K562 (cell line): Measurements from ENCODE around the gene RALGPS1. TPM values are rescaled to one million over a fixed set of nuclear protein-coding genes. Genes with fewer than 3 reads are reported as not detected.

Experiments used
- CCNT2 ChIP-seq: IDR thresholded peaks from 2 replicates; pipeline ENCODE4 v1.6.1; 2011; ENCODE audit warnings: borderline replicate concordance, low read depth, mild to moderate bottlenecking, moderate library complexity, mixed read lengths, low read length; ENCODE audit not compliant: insufficient read length; ENCODE audit errors: extremely low read depth
- GATAD2B ChIP-seq: fragments of 450-650 bp; IDR thresholded peaks from 2 replicates; pipeline ENCODE4 v1.6.1; 2017; ENCODE audit warnings: mild to moderate bottlenecking, borderline replicate concordance
- SMAD3 ChIP-seq: fragments of 450-650 bp; formaldehyde crosslinking; conservative IDR thresholded peaks from 2 replicates; pipeline ENCODE4 v1.4.0; 2020; ENCODE audit warnings: mild to moderate bottlenecking
- SP2 ChIP-seq: IDR thresholded peaks from 2 replicates; pipeline ENCODE4 v1.6.1; 2011; ENCODE audit warnings: mild to moderate bottlenecking, low read depth, low read length, moderate library complexity; ENCODE audit not compliant: poor library complexity, severe bottlenecking; ENCODE audit errors: extremely low read depth
- STAT5B ChIP-seq: fragments of 250-450 bp; sonication (Bioruptor Pico); IDR thresholded peaks from 2 replicates; pipeline ENCODE4 v1.8.0; 2021; ENCODE audit warnings: mild to moderate bottlenecking, inconsistent platforms
- TAF9B ChIP-seq: fragments of 450-650 bp; IDR thresholded peaks from 2 replicates; pipeline ENCODE4 v1.6.1; 2018; ENCODE audit warnings: mild to moderate bottlenecking; ENCODE audit not compliant: partially characterized antibody
- YY1 ChIP-seq, 3 experiments: IDR thresholded peaks; 2 replicates each; pipeline ENCODE4 v1.6.1; 2011; ENCODE audit warnings: low read length in 2 of 3, mild to moderate bottlenecking in 2 of 3, moderate library complexity in 2 of 3, borderline replicate concordance in 1 of 3, control low read depth in 1 of 3, low read depth in 1 of 3; ENCODE audit not compliant: insufficient read depth in 3 of 3, insufficient replicate concordance in 2 of 3, control insufficient read depth in 1 of 3, insufficient read length in 1 of 3; ENCODE audit errors: extremely low read depth in 1 of 3
- polyA plus RNA-seq, 8 experiments: library from polyadenylated mRNA; depleted of rRNA in 4 of 8; stranded (reverse) in 5 of 8; unstranded in 3 of 8; fragments of >200 nt; fragmentation: Nextera tagmentation in 2 of 8; fragmentation: Illumina TruSeq in 1 of 8; extraction: Ambion mirVana in 2 of 8; extraction: Trizol in 1 of 8; gene quantifications; 2 replicates each; pipeline versions ENCODE4 v1.2.1 to v1.2.3, GENCODE V29; 2011 to 2014; ENCODE audit warnings: inconsistent platforms in 1 of 8, missing spikeins in 1 of 8
- total RNA-seq, 7 experiments: library from RNA; depleted of rRNA in 6 of 7; stranded (reverse); fragments of >200 nt in 6 of 7; fragmentation: Illumina TruSeq in 2 of 7; extraction: Trizol in 2 of 7; gene quantifications; 2 replicates each; pipeline versions ENCODE4 v1.2.1 to v1.2.3, GENCODE V29; 2011 to 2021; ENCODE audit warnings: low replicate concordance in 1 of 7
- TF ChIP-seq, protein P1 (sequence below): fragments of 450-650 bp; IDR thresholded peaks from 2 replicates; pipeline ENCODE4 v1.6.1; 2016; ENCODE audit warnings: borderline replicate concordance
- TF ChIP-seq, protein P2 (sequence below): fragments of 250-450 bp; sonication (Bioruptor Pico); IDR thresholded peaks from 2 replicates; pipeline ENCODE4 v1.8.0; 2021; ENCODE audit warnings: borderline replicate concordance, mild to moderate bottlenecking, moderate library complexity; ENCODE audit not compliant: poor library complexity, severe bottlenecking
- TF ChIP-seq, protein P3 (sequence below): fragments of 450-650 bp; IDR thresholded peaks from 2 replicates; pipeline ENCODE4 v1.6.1; 2016; ENCODE audit warnings: mild to moderate bottlenecking, moderate library complexity

Gene RALGPS1
- total and polyA plus RNA-seq, 9 of the 15 experiments (the other 6 are each of a cell fraction or from before 2014, with no cell fraction given) = 0.04 to 2.6 (median 1.5) TPM

DNA sequence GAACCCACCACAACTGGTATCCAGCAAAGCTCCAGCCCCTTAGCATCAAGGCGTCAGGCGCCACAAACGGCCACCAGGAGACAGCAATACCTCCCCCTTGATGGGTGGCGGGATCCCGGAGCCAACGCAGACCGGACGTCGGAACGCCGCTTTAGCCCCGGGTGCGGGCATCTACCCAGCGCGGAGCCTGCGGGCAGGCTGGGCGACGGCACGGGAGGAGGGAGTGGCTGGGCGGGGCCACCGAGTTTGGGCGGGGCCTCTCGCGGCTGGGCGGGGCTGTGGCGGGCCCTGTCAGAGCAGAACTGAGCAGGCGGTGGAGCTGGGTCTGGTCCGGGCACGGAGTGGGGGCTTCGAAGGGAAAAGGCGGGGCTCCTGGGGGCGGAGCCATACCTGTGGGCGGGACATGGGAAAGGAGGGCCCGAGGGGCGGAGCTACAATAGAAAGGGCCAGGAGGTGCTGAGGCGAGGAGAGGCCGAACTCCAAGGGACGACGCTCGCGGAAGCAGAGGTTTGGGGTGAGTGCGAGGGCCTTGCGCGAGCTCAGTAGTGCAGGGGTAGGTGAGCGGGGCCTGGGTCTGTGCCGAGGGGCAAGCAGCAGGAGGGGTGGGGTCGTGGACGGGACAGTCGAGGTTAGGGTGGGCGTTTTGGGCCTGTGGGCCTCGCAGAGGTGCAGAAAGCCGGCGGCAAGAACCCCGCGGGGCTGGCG, 309.7 kb downstream of the RALGPS1 start (continued):
- TF ChIP-seq SP2 (no peak), STAT5B (CRISPR knock-in tag) (no peak), TAF9B (no peak), SMAD3 (CRISPR knock-in tag) (no peak), YY1 (IDR thresholded peaks at IDR 0.05; ENCODE audit: borderline replicate concordance in 1 of 3, control insufficient read depth in 1 of 3, extremely low read depth in 1 of 3, insufficient read depth in 3 of 3, insufficient read length in 1 of 3, insufficient replicate concordance in 2 of 3, low read depth in 1 of 3, low read length in 2 of 3) (no peak), GATAD2B (no peak), CCNT2 (peak; percentile 47)
- TF ChIP-seq, protein P1, sequence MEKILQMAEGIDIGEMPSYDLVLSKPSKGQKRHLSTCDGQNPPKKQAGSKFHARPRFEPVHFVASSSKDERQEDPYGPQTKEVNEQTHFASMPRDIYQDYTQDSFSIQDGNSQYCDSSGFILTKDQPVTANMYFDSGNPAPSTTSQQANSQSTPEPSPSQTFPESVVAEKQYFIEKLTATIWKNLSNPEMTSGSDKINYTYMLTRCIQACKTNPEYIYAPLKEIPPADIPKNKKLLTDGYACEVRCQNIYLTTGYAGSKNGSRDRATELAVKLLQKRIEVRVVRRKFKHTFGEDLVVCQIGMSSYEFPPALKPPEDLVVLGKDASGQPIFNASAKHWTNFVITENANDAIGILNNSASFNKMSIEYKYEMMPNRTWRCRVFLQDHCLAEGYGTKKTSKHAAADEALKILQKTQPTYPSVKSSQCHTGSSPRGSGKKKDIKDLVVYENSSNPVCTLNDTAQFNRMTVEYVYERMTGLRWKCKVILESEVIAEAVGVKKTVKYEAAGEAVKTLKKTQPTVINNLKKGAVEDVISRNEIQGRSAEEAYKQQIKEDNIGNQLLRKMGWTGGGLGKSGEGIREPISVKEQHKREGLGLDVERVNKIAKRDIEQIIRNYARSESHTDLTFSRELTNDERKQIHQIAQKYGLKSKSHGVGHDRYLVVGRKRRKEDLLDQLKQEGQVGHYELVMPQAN = no peak
- TF ChIP-seq, protein P2, sequence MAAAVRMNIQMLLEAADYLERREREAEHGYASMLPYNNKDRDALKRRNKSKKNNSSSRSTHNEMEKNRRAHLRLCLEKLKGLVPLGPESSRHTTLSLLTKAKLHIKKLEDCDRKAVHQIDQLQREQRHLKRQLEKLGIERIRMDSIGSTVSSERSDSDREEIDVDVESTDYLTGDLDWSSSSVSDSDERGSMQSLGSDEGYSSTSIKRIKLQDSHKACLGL (CRISPR knock-in tag) = no peak
- TF ChIP-seq, protein P3, sequence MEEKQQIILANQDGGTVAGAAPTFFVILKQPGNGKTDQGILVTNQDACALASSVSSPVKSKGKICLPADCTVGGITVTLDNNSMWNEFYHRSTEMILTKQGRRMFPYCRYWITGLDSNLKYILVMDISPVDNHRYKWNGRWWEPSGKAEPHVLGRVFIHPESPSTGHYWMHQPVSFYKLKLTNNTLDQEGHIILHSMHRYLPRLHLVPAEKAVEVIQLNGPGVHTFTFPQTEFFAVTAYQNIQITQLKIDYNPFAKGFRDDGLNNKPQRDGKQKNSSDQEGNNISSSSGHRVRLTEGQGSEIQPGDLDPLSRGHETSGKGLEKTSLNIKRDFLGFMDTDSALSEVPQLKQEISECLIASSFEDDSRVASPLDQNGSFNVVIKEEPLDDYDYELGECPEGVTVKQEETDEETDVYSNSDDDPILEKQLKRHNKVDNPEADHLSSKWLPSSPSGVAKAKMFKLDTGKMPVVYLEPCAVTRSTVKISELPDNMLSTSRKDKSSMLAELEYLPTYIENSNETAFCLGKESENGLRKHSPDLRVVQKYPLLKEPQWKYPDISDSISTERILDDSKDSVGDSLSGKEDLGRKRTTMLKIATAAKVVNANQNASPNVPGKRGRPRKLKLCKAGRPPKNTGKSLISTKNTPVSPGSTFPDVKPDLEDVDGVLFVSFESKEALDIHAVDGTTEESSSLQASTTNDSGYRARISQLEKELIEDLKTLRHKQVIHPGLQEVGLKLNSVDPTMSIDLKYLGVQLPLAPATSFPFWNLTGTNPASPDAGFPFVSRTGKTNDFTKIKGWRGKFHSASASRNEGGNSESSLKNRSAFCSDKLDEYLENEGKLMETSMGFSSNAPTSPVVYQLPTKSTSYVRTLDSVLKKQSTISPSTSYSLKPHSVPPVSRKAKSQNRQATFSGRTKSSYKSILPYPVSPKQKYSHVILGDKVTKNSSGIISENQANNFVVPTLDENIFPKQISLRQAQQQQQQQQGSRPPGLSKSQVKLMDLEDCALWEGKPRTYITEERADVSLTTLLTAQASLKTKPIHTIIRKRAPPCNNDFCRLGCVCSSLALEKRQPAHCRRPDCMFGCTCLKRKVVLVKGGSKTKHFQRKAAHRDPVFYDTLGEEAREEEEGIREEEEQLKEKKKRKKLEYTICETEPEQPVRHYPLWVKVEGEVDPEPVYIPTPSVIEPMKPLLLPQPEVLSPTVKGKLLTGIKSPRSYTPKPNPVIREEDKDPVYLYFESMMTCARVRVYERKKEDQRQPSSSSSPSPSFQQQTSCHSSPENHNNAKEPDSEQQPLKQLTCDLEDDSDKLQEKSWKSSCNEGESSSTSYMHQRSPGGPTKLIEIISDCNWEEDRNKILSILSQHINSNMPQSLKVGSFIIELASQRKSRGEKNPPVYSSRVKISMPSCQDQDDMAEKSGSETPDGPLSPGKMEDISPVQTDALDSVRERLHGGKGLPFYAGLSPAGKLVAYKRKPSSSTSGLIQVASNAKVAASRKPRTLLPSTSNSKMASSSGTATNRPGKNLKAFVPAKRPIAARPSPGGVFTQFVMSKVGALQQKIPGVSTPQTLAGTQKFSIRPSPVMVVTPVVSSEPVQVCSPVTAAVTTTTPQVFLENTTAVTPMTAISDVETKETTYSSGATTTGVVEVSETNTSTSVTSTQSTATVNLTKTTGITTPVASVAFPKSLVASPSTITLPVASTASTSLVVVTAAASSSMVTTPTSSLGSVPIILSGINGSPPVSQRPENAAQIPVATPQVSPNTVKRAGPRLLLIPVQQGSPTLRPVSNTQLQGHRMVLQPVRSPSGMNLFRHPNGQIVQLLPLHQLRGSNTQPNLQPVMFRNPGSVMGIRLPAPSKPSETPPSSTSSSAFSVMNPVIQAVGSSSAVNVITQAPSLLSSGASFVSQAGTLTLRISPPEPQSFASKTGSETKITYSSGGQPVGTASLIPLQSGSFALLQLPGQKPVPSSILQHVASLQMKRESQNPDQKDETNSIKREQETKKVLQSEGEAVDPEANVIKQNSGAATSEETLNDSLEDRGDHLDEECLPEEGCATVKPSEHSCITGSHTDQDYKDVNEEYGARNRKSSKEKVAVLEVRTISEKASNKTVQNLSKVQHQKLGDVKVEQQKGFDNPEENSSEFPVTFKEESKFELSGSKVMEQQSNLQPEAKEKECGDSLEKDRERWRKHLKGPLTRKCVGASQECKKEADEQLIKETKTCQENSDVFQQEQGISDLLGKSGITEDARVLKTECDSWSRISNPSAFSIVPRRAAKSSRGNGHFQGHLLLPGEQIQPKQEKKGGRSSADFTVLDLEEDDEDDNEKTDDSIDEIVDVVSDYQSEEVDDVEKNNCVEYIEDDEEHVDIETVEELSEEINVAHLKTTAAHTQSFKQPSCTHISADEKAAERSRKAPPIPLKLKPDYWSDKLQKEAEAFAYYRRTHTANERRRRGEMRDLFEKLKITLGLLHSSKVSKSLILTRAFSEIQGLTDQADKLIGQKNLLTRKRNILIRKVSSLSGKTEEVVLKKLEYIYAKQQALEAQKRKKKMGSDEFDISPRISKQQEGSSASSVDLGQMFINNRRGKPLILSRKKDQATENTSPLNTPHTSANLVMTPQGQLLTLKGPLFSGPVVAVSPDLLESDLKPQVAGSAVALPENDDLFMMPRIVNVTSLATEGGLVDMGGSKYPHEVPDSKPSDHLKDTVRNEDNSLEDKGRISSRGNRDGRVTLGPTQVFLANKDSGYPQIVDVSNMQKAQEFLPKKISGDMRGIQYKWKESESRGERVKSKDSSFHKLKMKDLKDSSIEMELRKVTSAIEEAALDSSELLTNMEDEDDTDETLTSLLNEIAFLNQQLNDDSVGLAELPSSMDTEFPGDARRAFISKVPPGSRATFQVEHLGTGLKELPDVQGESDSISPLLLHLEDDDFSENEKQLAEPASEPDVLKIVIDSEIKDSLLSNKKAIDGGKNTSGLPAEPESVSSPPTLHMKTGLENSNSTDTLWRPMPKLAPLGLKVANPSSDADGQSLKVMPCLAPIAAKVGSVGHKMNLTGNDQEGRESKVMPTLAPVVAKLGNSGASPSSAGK = peak; percentile 97
